ENCODE results near the gene EYS. TPM values are rescaled to one million over a fixed set of nuclear protein-coding genes. Genes with fewer than 3 reads are reported as not detected.

The EYS gene
- total and polyA plus RNA-seq, 2 of the 13 experiments (the other 11 are each of a cell fraction or from before 2014, with no cell fraction given), result 0.04 to 0.07 TPM

DNA sequence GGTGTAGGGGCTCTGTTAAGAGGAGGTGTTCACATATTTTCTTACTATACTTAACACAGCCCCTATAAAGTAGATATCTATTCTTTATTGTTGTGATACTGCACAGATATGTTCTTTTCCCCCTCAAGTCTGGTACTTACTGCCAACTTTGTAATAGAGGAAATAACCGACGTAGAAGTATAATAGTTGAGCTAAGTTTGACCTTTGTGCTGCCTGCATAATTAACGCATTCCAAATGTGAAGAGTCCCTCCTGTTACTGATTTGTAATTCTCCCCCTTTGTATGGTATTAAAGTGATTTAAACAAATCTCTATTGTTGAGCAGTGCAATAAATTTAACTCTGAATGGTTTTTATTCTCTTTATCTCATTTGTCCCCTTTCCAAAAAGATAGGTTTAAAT lies 2032.4 kb downstream of the EYS start (continued):
- TF ChIP-seq HDAC6 (IDR thresholded peaks at IDR 0.05; ENCODE audit: low read depth, low read length) (no peak), DMAP1 (CRISPR knock-in tag; IDR thresholded peaks at IDR 0.05) (no peak)
- TF ChIP-seq, protein P1, sequence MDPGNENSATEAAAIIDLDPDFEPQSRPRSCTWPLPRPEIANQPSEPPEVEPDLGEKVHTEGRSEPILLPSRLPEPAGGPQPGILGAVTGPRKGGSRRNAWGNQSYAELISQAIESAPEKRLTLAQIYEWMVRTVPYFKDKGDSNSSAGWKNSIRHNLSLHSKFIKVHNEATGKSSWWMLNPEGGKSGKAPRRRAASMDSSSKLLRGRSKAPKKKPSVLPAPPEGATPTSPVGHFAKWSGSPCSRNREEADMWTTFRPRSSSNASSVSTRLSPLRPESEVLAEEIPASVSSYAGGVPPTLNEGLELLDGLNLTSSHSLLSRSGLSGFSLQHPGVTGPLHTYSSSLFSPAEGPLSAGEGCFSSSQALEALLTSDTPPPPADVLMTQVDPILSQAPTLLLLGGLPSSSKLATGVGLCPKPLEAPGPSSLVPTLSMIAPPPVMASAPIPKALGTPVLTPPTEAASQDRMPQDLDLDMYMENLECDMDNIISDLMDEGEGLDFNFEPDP (CRISPR knock-in tag; conservative IDR thresholded peaks at IDR 0.05), result no peak

DNA sequence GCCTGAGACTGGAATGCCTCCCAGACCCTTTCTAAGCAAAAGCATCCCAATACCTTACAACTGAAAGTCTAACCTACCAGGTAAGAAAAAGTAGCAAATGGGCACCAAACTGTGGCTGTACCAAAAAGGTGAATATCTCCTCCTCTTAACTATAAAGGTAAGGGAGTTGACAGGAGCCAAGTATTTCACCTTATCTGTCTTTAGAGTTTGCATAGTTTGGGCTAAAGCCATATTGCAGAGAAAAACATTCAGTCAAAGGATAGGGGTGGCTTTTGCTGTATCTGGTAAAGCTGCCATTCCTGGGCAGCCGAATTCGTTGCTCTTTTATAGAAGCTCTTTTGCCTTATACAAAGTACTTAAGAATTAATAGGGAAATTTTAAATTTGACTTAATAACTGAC lies 2033.3 kb downstream of the EYS start:
- POLR2A ChIA-PET, result no interaction called here
- Histone ChIP-seq H3K36me3 (replicated peaks in 1 of 2; ENCODE audit: control insufficient read depth in 1 of 2, insufficient read depth in 2 of 2, low read length in 2 of 2) (peaks cover 3 to 22% of the 10 kb centered on the region in 2 experiments; a peak in 4 of 5 replicates), H2AFZ (ENCODE audit: low read length) (no peak overlapping the region), H3K4me1 (ENCODE audit: insufficient read depth, low read length) (peaks cover 67% of the 10 kb centered on the region), H3K9me3 (ENCODE audit: low read length) (no peaks in the 10 kb centered on the region), H3K4me2 (ENCODE audit: low read depth, low read length) (no peak overlapping the region), H3K27me3 (ENCODE audit: control insufficient read depth in 1 of 2, insufficient read depth in 2 of 2, low read length in 2 of 2) (no peaks in the 10 kb centered on the region), H3K27ac (ENCODE audit: extremely low read length, insufficient read depth, low read length) (no peak overlapping the region), H3K79me2 (ENCODE audit: insufficient read depth, low read length) (peaks cover 98% of the 10 kb centered on the region), H4K20me1 (ENCODE audit: insufficient read depth, low read length) (peaks cover 71% of the 10 kb centered on the region), H3K4me3 (replicated peaks in 1 of 3; ENCODE audit: insufficient read depth in 1 of 3, low read depth in 2 of 3, low read length in 3 of 3) (no peak overlapping the region), H3K9ac (ENCODE audit: insufficient read depth, low read depth, low read length) (no peak overlapping the region)
- intact Hi-C loops (cut with micrococcal nuclease; ENCODE audit: unreplicated experiment), result no loop called here
- FAIRE-seq (no peak), DNase-seq (ENCODE audit: low spot score) (no peak), ATAC-seq (no peak)
- CTCF ChIA-PET (ENCODE audit: low intra/inter-chr PET ratio, low total read pairs), result no interaction called here
- WGBS (ENCODE audit: low lambda C conversion rate), result 98% methylated on average over 2 of the region's 2 CpGs
- in situ Hi-C loops (cut with HindIII; ENCODE audit: extremely low pct_ligation_motif_present, low pct_unique_long_range_greater_than_20kb), result no loop called here
- no TSS peak for BruUV-seq (replicated peaks)
- no peak for TF ChIP-seq FOXO1 (CRISPR knock-in tag; IDR thresholded peaks at IDR 0.05)
- TF ChIP-seq, protein P2, sequence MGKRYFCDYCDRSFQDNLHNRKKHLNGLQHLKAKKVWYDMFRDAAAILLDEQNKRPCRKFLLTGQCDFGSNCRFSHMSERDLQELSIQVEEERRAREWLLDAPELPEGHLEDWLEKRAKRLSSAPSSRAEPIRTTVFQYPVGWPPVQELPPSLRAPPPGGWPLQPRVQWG (CRISPR knock-in tag; IDR thresholded peaks at IDR 0.05; ENCODE audit: borderline replicate concordance, low read depth), result no peak
- TF ChIP-seq, protein P3, sequence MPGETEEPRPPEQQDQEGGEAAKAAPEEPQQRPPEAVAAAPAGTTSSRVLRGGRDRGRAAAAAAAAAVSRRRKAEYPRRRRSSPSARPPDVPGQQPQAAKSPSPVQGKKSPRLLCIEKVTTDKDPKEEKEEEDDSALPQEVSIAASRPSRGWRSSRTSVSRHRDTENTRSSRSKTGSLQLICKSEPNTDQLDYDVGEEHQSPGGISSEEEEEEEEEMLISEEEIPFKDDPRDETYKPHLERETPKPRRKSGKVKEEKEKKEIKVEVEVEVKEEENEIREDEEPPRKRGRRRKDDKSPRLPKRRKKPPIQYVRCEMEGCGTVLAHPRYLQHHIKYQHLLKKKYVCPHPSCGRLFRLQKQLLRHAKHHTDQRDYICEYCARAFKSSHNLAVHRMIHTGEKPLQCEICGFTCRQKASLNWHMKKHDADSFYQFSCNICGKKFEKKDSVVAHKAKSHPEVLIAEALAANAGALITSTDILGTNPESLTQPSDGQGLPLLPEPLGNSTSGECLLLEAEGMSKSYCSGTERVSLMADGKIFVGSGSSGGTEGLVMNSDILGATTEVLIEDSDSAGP (CRISPR knock-in tag; IDR thresholded peaks at IDR 0.05; ENCODE audit: borderline replicate concordance), result no peak
- no peak for TF ChIP-seq ARNT (IDR thresholded peaks at IDR 0.05)
- TF ChIP-seq ONECUT2 (CRISPR knock-in tag; IDR thresholded peaks at IDR 0.05), result no peak
- TF ChIP-seq, protein P4, sequence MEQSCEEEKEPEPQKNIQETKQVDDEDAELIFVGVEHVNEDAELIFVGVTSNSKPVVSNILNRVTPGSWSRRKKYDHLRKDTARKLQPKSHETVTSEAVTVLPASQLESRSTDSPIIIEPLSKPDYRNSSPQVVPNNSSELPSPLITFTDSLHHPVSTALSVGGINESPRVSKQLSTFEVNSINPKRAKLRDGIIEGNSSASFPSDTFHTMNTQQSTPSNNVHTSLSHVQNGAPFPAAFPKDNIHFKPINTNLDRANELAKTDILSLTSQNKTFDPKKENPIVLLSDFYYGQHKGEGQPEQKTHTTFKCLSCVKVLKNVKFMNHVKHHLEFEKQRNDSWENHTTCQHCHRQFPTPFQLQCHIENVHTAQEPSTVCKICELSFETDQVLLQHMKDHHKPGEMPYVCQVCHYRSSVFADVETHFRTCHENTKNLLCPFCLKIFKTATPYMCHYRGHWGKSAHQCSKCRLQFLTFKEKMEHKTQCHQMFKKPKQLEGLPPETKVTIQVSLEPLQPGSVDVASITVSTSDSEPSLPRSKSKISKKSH (CRISPR knock-in tag; IDR thresholded peaks at IDR 0.05; ENCODE audit: borderline replicate concordance), result no peak
- TF ChIP-seq GABPB1 (CRISPR knock-in tag; IDR thresholded peaks at IDR 0.05), result no peak
- no peak for TF ChIP-seq RARA (CRISPR knock-in tag; IDR thresholded peaks at IDR 0.05)
- no peak for TF ChIP-seq ZFY (CRISPR knock-in tag; IDR thresholded peaks at IDR 0.05)
- TF ChIP-seq, protein P5, sequence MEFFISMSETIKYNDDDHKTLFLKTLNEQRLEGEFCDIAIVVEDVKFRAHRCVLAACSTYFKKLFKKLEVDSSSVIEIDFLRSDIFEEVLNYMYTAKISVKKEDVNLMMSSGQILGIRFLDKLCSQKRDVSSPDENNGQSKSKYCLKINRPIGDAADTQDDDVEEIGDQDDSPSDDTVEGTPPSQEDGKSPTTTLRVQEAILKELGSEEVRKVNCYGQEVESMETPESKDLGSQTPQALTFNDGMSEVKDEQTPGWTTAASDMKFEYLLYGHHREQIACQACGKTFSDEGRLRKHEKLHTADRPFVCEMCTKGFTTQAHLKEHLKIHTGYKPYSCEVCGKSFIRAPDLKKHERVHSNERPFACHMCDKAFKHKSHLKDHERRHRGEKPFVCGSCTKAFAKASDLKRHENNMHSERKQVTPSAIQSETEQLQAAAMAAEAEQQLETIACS (CRISPR knock-in tag; IDR thresholded peaks at IDR 0.05), result no peak
- TF ChIP-seq, protein P6, sequence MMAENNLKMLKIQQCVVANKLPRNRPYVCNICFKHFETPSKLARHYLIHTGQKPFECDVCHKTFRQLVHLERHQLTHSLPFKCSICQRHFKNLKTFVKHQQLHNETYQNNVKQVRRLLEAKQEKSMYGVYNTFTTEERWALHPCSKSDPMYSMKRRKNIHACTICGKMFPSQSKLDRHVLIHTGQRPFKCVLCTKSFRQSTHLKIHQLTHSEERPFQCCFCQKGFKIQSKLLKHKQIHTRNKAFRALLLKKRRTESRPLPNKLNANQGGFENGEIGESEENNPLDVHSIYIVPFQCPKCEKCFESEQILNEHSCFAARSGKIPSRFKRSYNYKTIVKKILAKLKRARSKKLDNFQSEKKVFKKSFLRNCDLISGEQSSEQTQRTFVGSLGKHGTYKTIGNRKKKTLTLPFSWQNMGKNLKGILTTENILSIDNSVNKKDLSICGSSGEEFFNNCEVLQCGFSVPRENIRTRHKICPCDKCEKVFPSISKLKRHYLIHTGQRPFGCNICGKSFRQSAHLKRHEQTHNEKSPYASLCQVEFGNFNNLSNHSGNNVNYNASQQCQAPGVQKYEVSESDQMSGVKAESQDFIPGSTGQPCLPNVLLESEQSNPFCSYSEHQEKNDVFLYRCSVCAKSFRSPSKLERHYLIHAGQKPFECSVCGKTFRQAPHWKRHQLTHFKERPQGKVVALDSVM (CRISPR knock-in tag; IDR thresholded peaks at IDR 0.05), result no peak
- TF ChIP-seq ZNF546 (CRISPR knock-in tag; conservative IDR thresholded peaks at IDR 0.05), result no peak

All from HepG2 (cell line).